Rectal smooth muscle tissue (tissue), 1 donor: ENCODE data around the gene RSRP1.
"Not testable (repeated sequence)": the region's sequence is repeated elsewhere in the genome, so short reads cannot be mapped to it uniquely, and the experiment has no call there.

ENCODE experiments used
- H3K27ac ChIP-seq: one replicate; pipeline ENCODE4 v1.7.0; 2013; ENCODE audit warnings: low read depth, low read length, inconsistent platforms
- H3K27me3 ChIP-seq: one replicate; pipeline ENCODE4 v1.7.0; 2013; ENCODE audit warnings: low read length; ENCODE audit not compliant: control insufficient read depth, insufficient read depth
- H3K36me3 ChIP-seq: one replicate; pipeline ENCODE4 v1.7.0; 2013; ENCODE audit warnings: low read length; ENCODE audit not compliant: control insufficient read depth, insufficient read depth
- H3K4me1 ChIP-seq: one replicate; pipeline ENCODE4 v1.7.0; 2013; ENCODE audit warnings: low read length; ENCODE audit not compliant: control insufficient read depth, insufficient read depth
- H3K4me3 ChIP-seq: one replicate; pipeline ENCODE4 v1.7.0; 2013; ENCODE audit warnings: low read length
- H3K9ac ChIP-seq: one replicate; pipeline ENCODE4 v1.7.0; 2013; ENCODE audit warnings: low read length

The RSRP1 gene, protein sequence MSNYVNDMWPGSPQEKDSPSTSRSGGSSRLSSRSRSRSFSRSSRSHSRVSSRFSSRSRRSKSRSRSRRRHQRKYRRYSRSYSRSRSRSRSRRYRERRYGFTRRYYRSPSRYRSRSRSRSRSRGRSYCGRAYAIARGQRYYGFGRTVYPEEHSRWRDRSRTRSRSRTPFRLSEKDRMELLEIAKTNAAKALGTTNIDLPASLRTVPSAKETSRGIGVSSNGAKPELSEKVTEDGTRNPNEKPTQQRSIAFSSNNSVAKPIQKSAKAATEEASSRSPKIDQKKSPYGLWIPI

DNA sequence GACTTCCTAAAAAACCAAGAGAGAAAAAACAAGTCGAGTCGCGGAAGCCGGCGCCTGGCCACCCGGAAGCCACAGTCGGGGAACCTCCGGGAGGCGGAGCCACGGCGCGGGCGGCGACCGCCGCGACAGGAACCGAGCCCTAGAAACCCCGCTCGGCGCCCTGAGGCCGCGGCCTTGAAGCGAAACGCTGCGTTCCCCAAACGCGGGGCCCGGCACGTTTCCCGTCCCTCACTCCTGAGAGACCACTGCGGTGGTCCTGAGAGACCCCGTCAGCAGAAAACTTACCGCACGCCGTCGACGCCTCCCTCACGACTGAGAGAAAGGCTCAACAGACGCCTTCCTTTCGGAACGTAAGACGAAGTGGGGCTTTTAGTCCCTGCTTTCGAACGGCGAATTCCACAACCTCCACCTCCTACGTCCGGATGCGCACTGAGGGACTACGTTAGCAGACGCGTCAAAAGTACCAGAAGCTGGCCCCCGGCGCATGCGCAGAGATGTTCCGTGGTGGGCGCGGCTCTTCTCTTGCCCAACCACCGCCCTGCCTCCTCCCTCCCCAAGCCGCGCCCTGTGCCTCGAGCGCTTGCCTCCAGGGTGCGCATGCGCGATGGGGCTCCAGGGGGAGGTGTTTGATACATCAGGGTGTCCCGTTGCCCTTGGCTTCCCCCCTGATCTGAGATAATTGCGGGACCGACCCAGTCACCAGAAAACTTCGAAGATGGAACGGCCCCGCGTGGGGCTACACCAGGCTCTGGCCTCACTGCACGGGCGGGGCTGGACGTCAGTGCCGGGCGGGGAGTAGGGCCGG is at the start of gene RSRP1:
RSRP1 (minus strand) TSS at position 431 of the 805 bp plus-strand sequence. CDS start 491 bp downstream, outside the sequence.
- H3K27ac ChIP-seq = peak within 1 kb of the TSS; percentile 100
- H3K4me1 ChIP-seq = peaks cover 10% of the 10 kb centered on the region
- peaks cover 16% of the 10 kb centered on the region for H3K36me3 ChIP-seq
- H3K27me3 ChIP-seq = no peaks in the 10 kb centered on the region
- peak within 1 kb of the TSS; percentile 100 for H3K4me3 ChIP-seq
- peak within 1 kb of the TSS; percentile 100 for H3K9ac ChIP-seq

DNA sequence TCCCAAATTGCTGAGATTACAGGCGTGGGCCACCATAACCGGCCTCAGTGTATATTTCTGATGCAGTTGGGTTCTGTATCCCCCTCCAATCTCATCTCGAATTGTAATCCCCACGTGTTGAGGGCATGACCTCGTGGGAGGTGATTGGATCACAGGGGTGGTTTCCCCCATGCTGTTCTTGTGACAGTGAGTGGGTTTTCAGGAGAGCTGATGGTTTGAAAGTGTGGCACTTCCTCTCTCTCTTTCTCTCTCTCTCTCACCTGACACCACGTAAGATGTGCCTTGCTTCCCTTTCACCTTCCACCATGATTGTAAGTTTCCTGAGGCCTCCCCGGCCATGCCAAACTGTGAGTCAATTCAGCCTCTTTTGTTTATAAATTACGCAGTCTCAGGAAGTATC is 49.2 kb upstream of the RSRP1 start:
- not testable (repeated sequence) for H3K36me3 ChIP-seq, H3K4me3 ChIP-seq, H3K27me3 ChIP-seq, H3K27ac ChIP-seq, H3K9ac ChIP-seq, H3K4me1 ChIP-seq

DNA sequence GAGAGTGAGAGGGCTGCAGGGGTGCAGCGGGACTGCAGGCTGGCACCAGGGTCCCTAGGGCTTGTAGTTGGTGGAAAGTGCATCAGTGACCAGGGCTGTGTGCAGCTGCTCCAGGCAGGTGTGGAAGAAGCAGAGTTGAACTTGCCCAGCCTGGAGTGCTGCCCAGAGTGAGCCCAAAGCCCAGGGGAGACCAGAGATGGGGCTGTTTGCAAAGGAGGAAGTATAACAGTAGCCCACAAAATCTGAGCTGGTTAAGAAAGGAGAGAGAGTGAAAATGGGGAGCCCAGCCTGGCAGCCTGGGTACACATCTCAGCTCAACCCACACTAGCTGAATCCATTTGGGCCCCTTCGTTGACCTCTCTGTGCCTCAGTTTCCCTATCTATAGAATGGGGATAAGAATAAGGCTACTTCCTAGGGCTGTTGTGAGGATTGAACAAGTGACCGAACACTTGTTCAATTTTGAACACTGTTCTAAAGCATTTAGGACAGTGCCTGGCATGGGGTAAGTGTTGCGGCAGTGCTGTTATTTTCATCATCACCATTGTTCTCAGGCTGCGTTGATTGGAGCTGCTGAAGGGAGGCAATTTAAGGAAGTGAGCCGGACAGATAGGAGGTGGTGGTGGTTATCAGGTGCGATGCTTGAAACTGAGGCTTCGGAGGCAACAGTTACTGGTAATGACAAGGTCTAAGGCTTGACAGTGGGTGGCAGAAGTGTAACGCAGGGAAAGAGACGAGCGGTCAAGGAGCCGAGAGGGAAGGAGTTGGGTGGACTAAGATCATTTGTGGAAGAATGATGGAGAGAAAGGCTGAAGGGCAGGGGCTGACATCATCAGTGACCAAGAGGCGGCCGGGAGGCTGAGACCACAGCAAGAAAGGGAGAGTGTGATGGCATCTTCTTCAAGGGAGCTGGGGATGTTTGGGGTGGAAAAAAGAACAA is 47.9 kb upstream of the RSRP1 start:
- H3K27ac ChIP-seq, H3K9ac ChIP-seq, H3K36me3 ChIP-seq, H3K27me3 ChIP-seq, H3K4me3 ChIP-seq, H3K4me1 ChIP-seq: not testable (repeated sequence)

DNA sequence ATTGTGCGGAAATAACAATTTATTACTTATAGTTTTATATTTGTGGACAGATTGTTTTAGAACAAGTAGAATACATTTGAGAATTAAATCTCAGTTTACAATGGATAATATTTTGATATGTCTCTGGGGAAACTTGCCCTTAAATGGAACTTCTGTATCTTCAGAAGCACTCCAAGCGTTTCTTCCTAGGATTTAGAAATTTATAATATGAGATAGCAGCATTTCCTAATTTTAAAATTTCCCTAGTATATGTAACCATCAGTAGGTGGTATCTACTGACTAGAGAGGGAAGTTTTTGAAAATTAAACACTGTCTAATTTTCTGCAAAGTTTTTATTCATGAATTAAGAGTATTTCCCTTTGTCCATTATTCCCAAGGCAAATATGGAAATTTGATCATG is 46.2 kb upstream of the RSRP1 start:
- H3K4me3 ChIP-seq, H3K9ac ChIP-seq, H3K36me3 ChIP-seq, H3K4me1 ChIP-seq, H3K27ac ChIP-seq, H3K27me3 ChIP-seq: not testable (repeated sequence)

DNA sequence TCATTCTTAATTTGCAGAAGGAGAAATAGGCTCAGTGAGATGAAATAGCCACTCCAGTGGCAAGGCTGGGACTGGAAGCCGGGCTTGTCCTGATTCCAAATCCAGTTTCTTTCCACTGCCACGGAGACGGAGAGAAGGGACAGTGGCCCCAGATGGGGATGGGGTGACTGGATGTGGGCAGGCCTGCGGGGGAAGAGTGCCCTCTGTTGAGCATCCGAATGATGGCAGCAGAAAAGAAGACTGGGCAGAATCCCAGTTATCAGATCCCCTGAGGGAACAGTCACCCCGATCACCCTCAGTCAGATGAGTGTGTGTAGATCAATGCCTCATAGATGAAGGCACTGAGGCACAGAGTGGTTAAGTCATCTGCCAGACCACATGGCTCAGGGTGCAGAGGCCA is 42.8 kb upstream of the RSRP1 start:
- not testable (repeated sequence) for H3K36me3 ChIP-seq, H3K4me1 ChIP-seq, H3K27me3 ChIP-seq, H3K27ac ChIP-seq, H3K9ac ChIP-seq, H3K4me3 ChIP-seq

DNA sequence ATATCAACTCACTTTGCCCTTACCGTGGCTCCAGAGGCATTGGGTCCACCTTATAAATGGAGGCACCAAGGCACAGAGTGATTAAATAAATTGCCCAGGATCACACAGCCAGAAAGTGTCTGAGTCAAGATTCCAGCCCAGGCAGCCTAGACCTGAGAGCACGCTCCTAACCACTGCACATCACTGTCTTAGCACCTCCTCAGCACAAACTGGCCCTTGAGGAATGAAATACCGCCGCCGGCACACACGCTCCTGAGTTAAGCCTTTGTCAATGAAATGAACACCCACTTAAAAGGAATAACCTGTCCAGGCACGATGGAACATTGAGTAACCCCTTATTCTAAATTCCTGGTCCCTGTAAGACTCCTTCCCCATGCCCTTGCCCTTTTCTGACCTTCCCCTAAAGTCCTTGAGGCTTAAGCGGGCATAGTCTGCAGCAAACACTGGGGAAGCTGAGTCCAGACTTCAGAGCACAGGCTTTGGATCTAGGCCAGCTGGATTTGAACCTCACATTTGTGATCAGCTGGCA is 41.4 kb upstream of the RSRP1 start:
- H3K27me3 ChIP-seq, H3K27ac ChIP-seq, H3K9ac ChIP-seq, H3K4me3 ChIP-seq, H3K36me3 ChIP-seq, H3K4me1 ChIP-seq: not testable (repeated sequence)

DNA sequence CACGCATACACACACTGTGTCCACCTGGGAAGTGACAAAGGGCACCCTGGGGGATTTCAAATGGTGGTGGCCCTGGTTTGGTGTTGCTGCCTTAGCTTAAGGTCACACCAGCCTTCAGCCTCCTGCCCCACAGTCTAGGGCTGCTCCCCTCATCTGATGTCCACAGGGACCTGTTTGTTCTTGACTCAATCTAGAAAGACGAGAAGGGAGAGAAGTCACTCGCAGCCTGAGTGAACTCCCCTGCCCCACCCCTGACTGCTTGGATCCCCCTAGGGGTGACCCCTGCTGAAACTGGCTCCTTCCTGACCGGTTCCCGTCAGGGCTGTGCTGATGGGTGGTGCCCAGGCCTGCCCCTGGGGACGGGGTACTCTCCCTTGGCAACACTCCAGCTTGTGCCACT is 39.9 kb upstream of the RSRP1 start:
- not testable (repeated sequence) for H3K9ac ChIP-seq, H3K36me3 ChIP-seq, H3K4me3 ChIP-seq

DNA sequence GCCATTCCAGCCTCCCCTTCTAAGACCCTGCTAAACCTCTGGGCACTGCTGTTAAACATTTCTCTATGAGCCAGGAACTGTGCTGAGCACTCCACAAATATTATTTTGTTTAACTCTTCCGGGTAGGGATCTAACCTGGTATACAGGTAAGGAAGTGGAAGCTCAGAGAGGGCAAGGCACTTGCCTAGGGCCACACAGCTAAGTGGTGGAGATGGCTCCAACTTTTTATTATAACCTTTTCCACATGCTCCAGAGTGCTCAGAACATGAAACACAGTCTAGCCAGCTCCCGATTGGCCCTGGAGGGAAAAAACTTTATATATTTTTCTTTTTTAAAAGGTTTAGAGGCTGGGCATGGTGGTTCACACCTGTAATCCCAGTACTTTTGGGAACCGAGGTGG is 38.6 kb upstream of the RSRP1 start:
- not testable (repeated sequence) for H3K9ac ChIP-seq, H3K36me3 ChIP-seq, H3K27ac ChIP-seq, H3K27me3 ChIP-seq, H3K4me3 ChIP-seq, H3K4me1 ChIP-seq

More for the DNA sequence above, 39.9 kb upstream of the RSRP1 start:
- H3K4me1 ChIP-seq, H3K27me3 ChIP-seq, H3K27ac ChIP-seq: not testable (repeated sequence)

DNA sequence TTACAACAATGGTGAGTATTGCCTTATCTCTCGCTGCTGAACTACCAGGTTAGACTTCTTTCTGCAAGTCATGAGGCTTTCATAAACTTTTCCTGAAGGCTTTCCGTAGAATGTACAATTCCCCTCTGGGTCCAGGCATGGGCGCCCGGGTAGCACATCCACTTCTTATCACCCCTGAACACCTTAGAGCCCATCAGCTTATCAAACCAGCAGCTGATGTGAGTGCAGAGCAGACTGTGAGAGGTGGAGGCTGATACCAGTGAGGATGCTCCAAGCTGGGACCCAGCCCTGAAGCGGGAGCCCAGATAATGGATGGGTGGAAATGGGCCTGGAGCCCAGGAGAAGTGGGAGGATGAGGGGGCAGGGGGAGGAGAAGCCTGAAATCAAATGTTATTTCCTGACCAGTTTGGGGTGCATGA is 32.4 kb upstream of the RSRP1 start:
- H3K4me1 ChIP-seq, H3K27ac ChIP-seq, H3K4me3 ChIP-seq, H3K36me3 ChIP-seq, H3K9ac ChIP-seq, H3K27me3 ChIP-seq: not testable (repeated sequence)

DNA sequence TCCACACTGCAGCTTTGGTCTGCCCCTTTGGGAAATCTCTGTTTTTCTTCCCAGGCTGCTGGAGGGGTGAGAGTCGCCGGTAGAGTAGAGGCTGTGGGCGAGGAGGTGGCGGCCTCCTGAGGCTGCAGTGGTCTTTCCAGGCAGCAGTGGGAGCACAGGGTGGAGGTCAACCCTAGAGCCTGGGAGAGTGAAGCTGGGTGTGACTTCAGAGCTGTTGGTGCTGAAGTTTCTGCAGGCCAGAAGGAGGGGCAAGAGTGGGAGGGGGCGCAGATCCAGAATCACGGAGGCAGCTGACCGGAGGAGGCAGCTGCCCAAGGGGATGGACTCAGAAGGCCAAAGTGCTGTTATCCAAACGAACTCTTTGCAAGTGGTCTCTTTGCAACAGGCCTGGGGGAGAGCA is 31.5 kb upstream of the RSRP1 start:
- not testable (repeated sequence) for H3K4me1 ChIP-seq, H3K27me3 ChIP-seq, H3K9ac ChIP-seq, H3K4me3 ChIP-seq, H3K36me3 ChIP-seq, H3K27ac ChIP-seq

DNA sequence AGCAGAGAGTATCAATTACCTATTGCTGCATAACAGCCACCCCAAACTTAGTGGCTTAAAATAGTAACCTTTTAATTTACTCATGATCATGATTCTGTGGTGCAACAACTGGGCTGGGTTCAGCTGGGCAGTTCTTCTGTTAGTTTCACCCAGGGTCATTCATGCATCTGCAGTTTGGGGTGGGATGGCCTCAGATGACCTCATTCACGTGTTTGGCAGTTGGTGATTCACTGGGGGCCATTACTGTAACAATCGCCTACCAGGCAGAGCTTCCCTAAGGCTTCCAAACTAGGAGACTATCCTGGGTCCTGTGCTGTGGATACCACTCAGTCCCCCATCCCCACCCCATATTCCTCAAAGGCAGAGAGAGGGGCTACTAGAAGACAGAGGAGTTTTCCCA is 31.1 kb upstream of the RSRP1 start:
- H3K9ac ChIP-seq, H3K27me3 ChIP-seq, H3K36me3 ChIP-seq, H3K4me1 ChIP-seq, H3K4me3 ChIP-seq, H3K27ac ChIP-seq: not testable (repeated sequence)

DNA sequence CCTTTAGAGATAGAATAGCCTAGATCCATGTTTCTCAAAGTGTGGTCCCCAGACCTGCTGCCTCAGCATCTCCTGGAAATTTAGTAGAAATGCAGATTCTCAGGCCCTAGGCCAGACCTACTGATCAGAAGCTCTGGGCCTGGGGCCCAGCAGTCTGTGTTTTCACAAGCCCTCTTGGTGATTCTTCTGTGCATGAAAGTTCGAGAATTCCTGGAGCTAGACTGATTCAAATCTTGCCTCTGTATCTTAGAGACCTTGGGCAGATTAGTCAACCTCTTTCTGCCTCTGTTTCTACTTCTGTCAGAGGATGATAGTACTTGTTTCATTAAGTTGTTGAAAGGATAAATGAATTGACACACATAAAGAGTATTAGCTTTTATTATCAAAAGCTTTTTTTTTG is 30.0 kb upstream of the RSRP1 start:
- not testable (repeated sequence) for H3K4me1 ChIP-seq, H3K9ac ChIP-seq, H3K27ac ChIP-seq, H3K27me3 ChIP-seq, H3K4me3 ChIP-seq, H3K36me3 ChIP-seq
